IMR-90 (cell line): ENCODE measurements around the gene SRBD1. TPM values are rescaled to one million over a fixed set of nuclear protein-coding genes. Genes with fewer than 3 reads are reported as not detected.

Experiments used
- ATAC-seq: fragments of 200-7000 bp; cut with Tn5 transposase; 2 replicates; pipeline ENCODE4 v1.9.1; 2020; ENCODE audit warnings: low read depth, mild to moderate bottlenecking, moderate library complexity
- BruUV-seq: library from RNA; stranded (reverse); fragments of 400-500 nt; replicated peaks from 2 replicates; lab custom pipeline; 2021; lab: Mats Ljungman, UMichigan
- CTCF ChIA-PET: fragments of 300-600 bp; formaldehyde crosslinking; extraction: SDS; loops from one replicate; lab custom pipeline; 2021; ENCODE audit warnings: antibody characterized with exemption; lab: Yijun Ruan, JAX
- POLR2A ChIA-PET: fragments of 300-600 bp; sonication (Branson Sonifier 250); formaldehyde crosslinking; loops from one replicate; lab custom pipeline; 2022; ENCODE audit warnings: antibody characterized with exemption; ENCODE audit not compliant: unreplicated experiment; lab: Charles Lee
- DNase-seq: peaks from one replicate; pipeline ENCODE4 v3.0.0; 2013
- H2AFZ ChIP-seq: replicated peaks from 2 replicates; pipeline ENCODE3; 2013; ENCODE audit warnings: low read length, mild to moderate bottlenecking; ENCODE audit not compliant: poor library complexity
- H2AK5ac ChIP-seq: 2 replicates; pipeline ENCODE4 v1.6.1; 2013; ENCODE audit warnings: low read depth, low read length, inconsistent platforms
- H2AK9ac ChIP-seq: replicated peaks from 2 replicates; pipeline ENCODE3; 2013; ENCODE audit warnings: mild to moderate bottlenecking, low read depth, low read length, moderate library complexity; ENCODE audit not compliant: poor library complexity
- H2BK120ac ChIP-seq: 2 replicates; pipeline ENCODE4 v1.6.1; 2013; ENCODE audit warnings: low read depth, low read length, inconsistent platforms
- H2BK15ac ChIP-seq: 3 replicates; pipeline ENCODE4 v1.6.1; 2013; ENCODE audit warnings: low read depth, low read length, inconsistent platforms
- H2BK20ac ChIP-seq: 2 replicates; pipeline ENCODE4 v1.6.1; 2013; ENCODE audit warnings: low read depth, mild to moderate bottlenecking, inconsistent platforms, low read length, moderate library complexity
- H2BK5ac ChIP-seq: 2 replicates; pipeline ENCODE4 v1.6.1; 2013; ENCODE audit warnings: mild to moderate bottlenecking, low read depth, low read length, inconsistent platforms; ENCODE audit not compliant: poor library complexity, severe bottlenecking
- H3K14ac ChIP-seq: replicated peaks from 2 replicates; pipeline ENCODE4 v1.6.1; 2013; ENCODE audit warnings: low read depth, low read length, inconsistent platforms
- H3K18ac ChIP-seq: 2 replicates; pipeline ENCODE4 v1.6.1; 2013; ENCODE audit warnings: low read depth, low read length, control low read depth
- H3K23ac ChIP-seq: 2 replicates; pipeline ENCODE4 v1.6.1; 2013; ENCODE audit warnings: low read depth, low read length, inconsistent platforms
- H3K27ac ChIP-seq: 2 replicates; pipeline ENCODE4 v1.5.1; 2013; ENCODE audit warnings: mild to moderate bottlenecking, control low read depth, low read length; ENCODE audit not compliant: insufficient read depth
- H3K27me3 ChIP-seq: 2 replicates; pipeline ENCODE4 v1.6.1; 2013; ENCODE audit warnings: low read length; ENCODE audit not compliant: control insufficient read depth, insufficient read depth
- H3K36me3 ChIP-seq: 2 replicates; pipeline ENCODE4 v1.6.1; 2013; ENCODE audit warnings: low read length, mixed read lengths; ENCODE audit not compliant: control insufficient read depth, insufficient read depth
- H3K4ac ChIP-seq: 2 replicates; pipeline ENCODE4 v1.6.1; 2013; ENCODE audit warnings: low read depth, low read length, inconsistent platforms
- H3K4me1 ChIP-seq: 2 replicates; pipeline ENCODE4 v1.6.1; 2013; ENCODE audit warnings: low read length, mixed read lengths; ENCODE audit not compliant: control insufficient read depth, insufficient read depth
- H3K4me2 ChIP-seq: 2 replicates; pipeline ENCODE4 v1.6.1; 2013; ENCODE audit warnings: low read depth, mild to moderate bottlenecking, control low read depth, low read length, moderate library complexity
- H3K4me3 ChIP-seq: 2 replicates; pipeline ENCODE4 v1.5.1; 2013; ENCODE audit warnings: low read depth, mild to moderate bottlenecking, control low read depth, low read length, moderate library complexity; ENCODE audit not compliant: insufficient read depth
- H3K56ac ChIP-seq: 2 replicates; pipeline ENCODE4 v1.6.1; 2013; ENCODE audit warnings: low read length, inconsistent platforms; ENCODE audit not compliant: insufficient read depth; ENCODE audit errors: extremely low read depth
- H3K79me1 ChIP-seq, 2 experiments: 2 replicates each; pipeline ENCODE4 v1.6.1; 2013; ENCODE audit warnings: low read length in 2 of 2, inconsistent platforms in 1 of 2, low read depth in 1 of 2
- H3K9ac ChIP-seq: 2 replicates; pipeline ENCODE4 v1.6.1; 2013; ENCODE audit warnings: low read depth, low read length, control low read depth
- H3K9me1 ChIP-seq: 2 replicates; pipeline ENCODE4 v1.6.1; 2013; ENCODE audit warnings: low read length, inconsistent platforms; ENCODE audit not compliant: insufficient read depth
- H3K9me3 ChIP-seq: 2 replicates; pipeline ENCODE4 v1.6.1; 2013; ENCODE audit warnings: low read length; ENCODE audit not compliant: control insufficient read depth, insufficient read depth
- H4K20me1 ChIP-seq: 2 replicates; pipeline ENCODE4 v1.6.1; 2013; ENCODE audit warnings: low read length, inconsistent platforms; ENCODE audit not compliant: insufficient read depth
- H4K5ac ChIP-seq: 2 replicates; pipeline ENCODE4 v1.6.1; 2013; ENCODE audit warnings: mild to moderate bottlenecking, low read depth, low read length, control low read depth
- H4K8ac ChIP-seq, 2 experiments: 2 replicates each; pipeline ENCODE4 v1.6.1; 2013; ENCODE audit warnings: low read depth in 2 of 2, low read length in 2 of 2, control low read depth in 1 of 2, inconsistent platforms in 1 of 2
- H4K91ac ChIP-seq: 2 replicates; pipeline ENCODE4 v1.6.1; 2013; ENCODE audit warnings: low read depth, low read length, inconsistent platforms; ENCODE audit not compliant: insufficient read depth
- BHLHE40 ChIP-seq: fragments of 150-350 bp; IDR thresholded peaks from 2 replicates; pipeline ENCODE4 v1.6.1; 2016; ENCODE audit warnings: mild to moderate bottlenecking, low read depth, low read length
- CEBPB ChIP-seq: IDR thresholded peaks from 2 replicates; pipeline ENCODE4 v1.6.1; 2012; ENCODE audit warnings: low read depth, low read length, improper control_type of control experiment
- FOS ChIP-seq: fragments of 150-350 bp; IDR thresholded peaks from 2 replicates; pipeline ENCODE4 v1.6.1; 2016; ENCODE audit warnings: low read depth, low read length
- MAFK ChIP-seq: IDR thresholded peaks from 2 replicates; pipeline ENCODE4 v1.6.1; 2012; ENCODE audit warnings: low read depth, low read length, improper control_type of control experiment
- MAZ ChIP-seq: IDR thresholded peaks from 2 replicates; pipeline ENCODE4 v1.6.1; 2012; ENCODE audit warnings: low read depth, mild to moderate bottlenecking, low read length, improper control_type of control experiment, moderate library complexity, borderline replicate concordance
- MXI1 ChIP-seq: IDR thresholded peaks from 2 replicates; pipeline ENCODE4 v1.6.1; 2012; ENCODE audit warnings: low read depth, mild to moderate bottlenecking, low read length, moderate library complexity, borderline replicate concordance
- NFE2L2 ChIP-seq: fragments of 150-350 bp; IDR thresholded peaks from 2 replicates; pipeline ENCODE4 v1.6.1; 2016; ENCODE audit warnings: low read depth, mild to moderate bottlenecking, low read length
- POLR2A ChIP-seq: IDR thresholded peaks from 2 replicates; pipeline ENCODE4 v1.6.1; 2012; ENCODE audit warnings: mild to moderate bottlenecking, low read depth, low read length
- RAD21 ChIP-seq: IDR thresholded peaks from 2 replicates; pipeline ENCODE4 v1.6.1; 2012; ENCODE audit warnings: low read length, improper control_type of control experiment
- SMC3 ChIP-seq: fragments of 150-350 bp; IDR thresholded peaks from 2 replicates; pipeline ENCODE4 v1.6.1; 2016; ENCODE audit warnings: low read depth, mild to moderate bottlenecking, antibody characterized with exemption, low read length, moderate library complexity
- USF2 ChIP-seq: fragments of 150-350 bp; IDR thresholded peaks from 2 replicates; pipeline ENCODE4 v1.6.1; 2017; ENCODE audit warnings: mild to moderate bottlenecking, antibody characterized with exemption, low read length, low read depth
- WGBS, 2 experiments: methylation state at CpG; one replicate each; pipeline versions ENCODE4 v1.1.5 to v1.1.7; 2013; ENCODE audit warnings: missing lambda C conversion rate in 2 of 2; ENCODE audit not compliant: insufficient read length in 1 of 2; ENCODE audit errors: extremely low coverage in 2 of 2; 5-methylcytosine and 5-hydroxymethylcytosine counted together
- dilution Hi-C: fragments of 300-500 bp; cut with HindIII; formaldehyde crosslinking; loops from one replicate; pipeline ENCODE4 v1.14.3; 2018; ENCODE audit warnings: low sequenced_read_pairs; ENCODE audit not compliant: unreplicated experiment
- in situ Hi-C: fragments of 300-500 bp; cut with MboI; formaldehyde crosslinking; loops from 3 replicates; pipeline ENCODE4 v1.14.3; 2019; ENCODE audit warnings: low sequenced_read_pairs, inconsistent platforms, mixed read lengths
- intact Hi-C: fragments of 100-400 bp; cut with micrococcal nuclease; formaldehyde crosslinking; loops from 2 replicates; pipeline ENCODE4 v1.10.0; 2022
- polyA plus RNA-seq, 3 experiments: library from polyadenylated mRNA; depleted of rRNA; stranded (reverse); fragments of >200 nt; gene quantifications; 2 replicates each; pipeline ENCODE4 v1.2.3, GENCODE V29; 2012; ENCODE audit warnings: low replicate concordance in 1 of 3
- total RNA-seq: library from RNA; depleted of rRNA; stranded (reverse); fragments of >200 nt; gene quantifications from 2 replicates; pipeline ENCODE4 v1.2.3, GENCODE V29; 2012

Gene SRBD1
- total and polyA plus RNA-seq, 2 of the 4 experiments (the other 2 are of a cell fraction) = 3.5 to 14.7 TPM

GRCh38 chr2:45497355-45497754, 113.7 kb downstream of the SRBD1 start:
- no peak overlapping the region for H3K9ac ChIP-seq
- H3K4ac ChIP-seq = no peak overlapping the region

More at GRCh38 chr2:45497355-45497754, 113.7 kb downstream of the SRBD1 start:
- H2BK5ac ChIP-seq = no peak overlapping the region
- CTCF ChIA-PET = interaction anchor here (1.2 kb wide), 1 partner anchor 516 kb away, joined by 5 read pairs; no protein-coding TSS in a partner anchor
- in situ Hi-C loops (no loop called here), intact Hi-C loops (loop anchor here (10.0 kb wide), 1 partner anchor 1023 kb away; no protein-coding TSS in a partner anchor), dilution Hi-C loops (no loop called here)
- H3K27me3 ChIP-seq = no peaks in the 10 kb centered on the region
- H3K14ac ChIP-seq = no peak overlapping the region
- no peaks in the 10 kb centered on the region for H3K9me1 ChIP-seq
- H3K4me3 ChIP-seq = no peak overlapping the region
- BruUV-seq = no TSS peak
- H3K36me3 ChIP-seq = no peaks in the 10 kb centered on the region
- H2BK15ac ChIP-seq = no peak overlapping the region
- H3K9me3 ChIP-seq = no peaks in the 10 kb centered on the region; the same call in 1 of the 2 replicates
- H4K20me1 ChIP-seq = no peaks in the 10 kb centered on the region
- H3K23ac ChIP-seq = no peak overlapping the region
- DNase-seq (peak; percentile 43), ATAC-seq (peak; percentile 63)
- no peak for TF ChIP-seq USF2
- no peak for TF ChIP-seq MAFK
- no peak for TF ChIP-seq POLR2A
- TF ChIP-seq CEBPB = no peak
- no peak for TF ChIP-seq BHLHE40
- TF ChIP-seq MAZ = no peak
- no peak for TF ChIP-seq FOS
- no peak for TF ChIP-seq RAD21
- no peak for TF ChIP-seq NFE2L2
- TF ChIP-seq MXI1 = no peak
- TF ChIP-seq SMC3 = no peak
- no peak overlapping the region for H2AK5ac ChIP-seq
- no peak overlapping the region for H4K91ac ChIP-seq
- no peak overlapping the region for H3K4me2 ChIP-seq
- POLR2A ChIA-PET = no interaction called here
- no peak overlapping the region for H3K27ac ChIP-seq
- H2BK120ac ChIP-seq = no peak overlapping the region
- H2BK20ac ChIP-seq = no peak overlapping the region
- no peak overlapping the region for H2AFZ ChIP-seq
- H3K79me1 ChIP-seq = no peaks in the 10 kb centered on the region
- no peak overlapping the region for H2AK9ac ChIP-seq
- no peak overlapping the region for H4K8ac ChIP-seq
- no peak overlapping the region for H4K5ac ChIP-seq
- H3K4me1 ChIP-seq = no peaks in the 10 kb centered on the region; the same call in 1 of the 2 replicates
- 20% methylated on average over 1 of the region's 2 CpGs; no CpG with 5 or more reads in 1 of the 2 experiments for WGBS, 2 experiments
- H3K18ac ChIP-seq = no peak overlapping the region
- no peak overlapping the region for H3K56ac ChIP-seq
